Peyer's patch (tissue), 4 donors: ENCODE results near the gene HMOX1. TPM values are rescaled to one million over a fixed set of nuclear protein-coding genes. Genes with fewer than 3 reads are reported as not detected.
A peak's percentile ranks its signal among the peaks of the same experiment; 100 is the strongest.

Experiments
- DNase-seq, 3 donors: peaks; one replicate each; pipeline ENCODE4 v3.0.0-alpha.2; 2017 to 2019
- H3K27ac ChIP-seq, 4 donors: fragments of 200-600 bp; sonication (generic); one replicate each; pipeline ENCODE4 v1.5.1; 2016 to 2019
- H3K27me3 ChIP-seq, 2 donors: fragments of 200-600 bp; sonication (generic); one replicate each; pipeline ENCODE4 v1.5.1; 2019
- H3K36me3 ChIP-seq, 3 donors: fragments of 200-600 bp; sonication (generic); one replicate each; pipeline ENCODE4 v1.5.1; 2016 to 2019
- H3K4me1 ChIP-seq, 4 donors: fragments of 200-600 bp; sonication (generic); one replicate each; pipeline ENCODE4 v1.5.1; 2016 to 2019
- H3K4me3 ChIP-seq, 4 donors: fragments of 200-600 bp; sonication (generic); 1 replicate in 3 of 4; 2 replicates in 1 of 4; pipeline ENCODE4 v1.5.1; 2016 to 2019; ENCODE audit warnings: mild to moderate bottlenecking in 1 of 4
- H3K9me3 ChIP-seq, 4 donors: fragments of 200-600 bp; sonication (generic); one replicate each; pipeline ENCODE4 v1.5.1; 2016 to 2019; ENCODE audit warnings: mild to moderate bottlenecking in 1 of 4
- POLR2A ChIP-seq, 2 donors: fragments of 450-650 bp; IDR thresholded peaks; one replicate each; pipeline ENCODE4 v1.5.1; 2017; ENCODE audit warnings: antibody characterized with exemption in 2 of 2, mild to moderate bottlenecking in 2 of 2, moderate library complexity in 2 of 2
- total RNA-seq, 4 donors: library from RNA; depleted of rRNA; stranded (reverse); fragments of >200 nt; gene quantifications; one replicate each; pipeline ENCODE4 v1.1.0, GENCODE V29; 2016
- TF ChIP-seq, protein P1 (sequence below), 6 experiments: fragments of 450-650 bp in 4 of 6; fragments of 200-600 bp in 2 of 6; sonication (generic) in 1 of 6; IDR thresholded peaks; one replicate each; pipeline ENCODE4 v1.5.1; 2017 to 2019; ENCODE audit warnings: antibody characterized with exemption in 6 of 6, mild to moderate bottlenecking in 3 of 6, moderate library complexity in 1 of 6

The HMOX1 gene
- total RNA-seq, 4 donors from 2014 or later, result 27.2 to 64.5 (median 46.7) TPM

DNA sequence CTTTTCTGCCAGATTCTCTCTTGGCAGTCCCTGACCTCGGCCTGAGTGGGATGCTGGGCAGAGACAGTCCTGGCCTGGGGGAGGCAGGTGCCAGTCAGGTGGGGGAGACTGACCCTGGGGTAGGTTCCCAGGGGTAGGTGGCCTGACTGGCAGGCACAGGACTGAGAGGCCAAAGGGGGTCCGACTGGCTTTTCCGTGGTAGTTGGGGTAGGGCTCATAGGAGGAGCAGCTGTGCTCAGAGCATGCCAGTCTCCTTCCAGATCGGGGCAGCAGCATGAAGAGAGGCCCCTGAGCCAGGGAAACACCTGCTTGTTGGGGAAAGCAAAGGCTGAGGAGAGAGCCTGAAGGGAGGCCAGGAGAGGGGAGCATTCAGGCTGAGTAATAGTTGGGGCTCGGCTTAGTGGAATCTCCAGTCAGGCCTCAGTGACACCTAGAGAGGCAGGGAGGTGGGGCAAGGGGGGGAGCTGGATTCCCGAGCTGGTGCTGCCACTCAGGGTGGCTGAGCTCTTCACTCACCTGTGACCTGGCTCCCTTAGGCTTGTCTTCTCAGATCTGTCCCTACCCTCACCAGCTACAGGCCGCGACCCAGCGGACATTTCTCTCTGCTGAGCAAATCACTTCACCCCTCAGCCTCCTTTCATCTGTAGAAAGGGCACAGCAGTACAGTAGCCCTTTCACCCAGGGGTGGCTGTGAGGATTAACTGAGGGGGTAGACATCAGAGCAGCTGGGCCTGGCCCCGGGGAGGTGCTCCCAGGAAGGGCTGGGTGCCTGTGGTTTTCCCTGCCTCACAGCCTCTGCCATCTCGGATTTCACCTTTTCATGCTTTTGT is 45.3 kb downstream of the HMOX1 start:
- TF ChIP-seq, protein P1, sequence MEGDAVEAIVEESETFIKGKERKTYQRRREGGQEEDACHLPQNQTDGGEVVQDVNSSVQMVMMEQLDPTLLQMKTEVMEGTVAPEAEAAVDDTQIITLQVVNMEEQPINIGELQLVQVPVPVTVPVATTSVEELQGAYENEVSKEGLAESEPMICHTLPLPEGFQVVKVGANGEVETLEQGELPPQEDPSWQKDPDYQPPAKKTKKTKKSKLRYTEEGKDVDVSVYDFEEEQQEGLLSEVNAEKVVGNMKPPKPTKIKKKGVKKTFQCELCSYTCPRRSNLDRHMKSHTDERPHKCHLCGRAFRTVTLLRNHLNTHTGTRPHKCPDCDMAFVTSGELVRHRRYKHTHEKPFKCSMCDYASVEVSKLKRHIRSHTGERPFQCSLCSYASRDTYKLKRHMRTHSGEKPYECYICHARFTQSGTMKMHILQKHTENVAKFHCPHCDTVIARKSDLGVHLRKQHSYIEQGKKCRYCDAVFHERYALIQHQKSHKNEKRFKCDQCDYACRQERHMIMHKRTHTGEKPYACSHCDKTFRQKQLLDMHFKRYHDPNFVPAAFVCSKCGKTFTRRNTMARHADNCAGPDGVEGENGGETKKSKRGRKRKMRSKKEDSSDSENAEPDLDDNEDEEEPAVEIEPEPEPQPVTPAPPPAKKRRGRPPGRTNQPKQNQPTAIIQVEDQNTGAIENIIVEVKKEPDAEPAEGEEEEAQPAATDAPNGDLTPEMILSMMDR (IDR thresholded peaks at IDR 0.05), result no peak
- TF ChIP-seq POLR2A (IDR thresholded peaks at IDR 0.05), result no peak
- Histone ChIP-seq H3K4me3 (no peak overlapping the region), H3K36me3 (peaks cover 0 to 34% (median 0%) of the 10 kb centered on the region in 3 donors), H3K27ac (no peak overlapping the region), H3K4me1 (peaks cover 0 to 3% (median 0%) of the 10 kb centered on the region in 4 donors), H3K27me3 (no peaks in the 10 kb centered on the region), H3K9me3 (no peaks in the 10 kb centered on the region)
- DNase-seq, result no peak

DNA sequence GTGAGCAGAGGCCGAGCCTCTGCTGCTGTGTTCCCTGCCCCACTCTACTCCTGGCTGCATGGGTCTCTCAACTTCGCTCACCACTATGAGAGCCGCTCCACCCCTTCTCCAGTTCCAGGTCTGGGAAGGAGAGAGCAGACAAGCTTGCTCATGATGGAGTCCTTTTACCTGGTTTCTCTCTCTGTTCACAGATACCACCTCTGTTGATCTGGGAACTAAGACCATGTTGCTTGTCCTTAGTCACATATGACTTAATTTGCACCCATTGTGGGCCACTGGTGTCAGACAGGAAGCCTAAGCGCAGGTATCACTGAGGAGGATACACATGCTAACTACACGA is 45.9 kb downstream of the HMOX1 start:
- TF ChIP-seq, protein P1 (IDR thresholded peaks at IDR 0.05), result no peak
- TF ChIP-seq POLR2A (IDR thresholded peaks at IDR 0.05), result no peak
- Histone ChIP-seq H3K4me3 (no peak overlapping the region), H3K4me1 (peaks cover 0 to 9% (median 0%) of the 10 kb centered on the region in 4 donors), H3K36me3 (peaks cover 0 to 28% (median 0%) of the 10 kb centered on the region in 3 donors), H3K9me3 (no peaks in the 10 kb centered on the region), H3K27ac (no peak overlapping the region), H3K27me3 (no peaks in the 10 kb centered on the region)
- no peak for DNase-seq

DNA sequence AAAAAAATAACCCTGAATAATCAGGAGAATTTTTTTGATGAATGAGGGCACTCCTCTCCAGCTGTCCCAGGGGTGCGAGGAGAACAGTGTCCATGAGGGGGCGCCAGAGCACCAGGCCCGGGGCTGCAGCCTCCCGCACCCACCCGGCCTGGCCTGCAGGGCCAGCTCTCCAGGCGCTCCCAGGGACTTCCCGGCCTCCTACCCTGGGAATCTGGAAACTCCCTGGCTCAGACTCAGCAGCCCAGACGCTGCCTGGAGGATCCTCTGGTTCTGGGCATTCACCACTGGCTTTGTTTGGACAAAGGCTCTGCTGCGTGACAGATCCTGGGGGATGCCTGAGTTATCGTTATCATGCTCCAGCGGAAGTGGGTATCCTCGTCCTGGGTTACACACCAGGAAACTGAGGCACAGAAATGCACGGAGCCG is 50.0 kb downstream of the HMOX1 start:
- H3K27me3 ChIP-seq, result no peaks in the 10 kb centered on the region
- TF ChIP-seq, protein P1 (IDR thresholded peaks at IDR 0.05), result peak; percentile 71 to 98 (median 95)
- no peak for TF ChIP-seq POLR2A (IDR thresholded peaks at IDR 0.05)
- peak; percentile 63 to 91 (median 90) for DNase-seq
- H3K9me3 ChIP-seq, result peaks cover 0 to 12% (median 5%) of the 10 kb centered on the region in 4 donors
- H3K4me1 ChIP-seq, result peaks cover 0 to 9% (median 0%) of the 10 kb centered on the region in 4 donors
- H3K4me3 ChIP-seq, result no peak overlapping the region
- peak overlapping the region in 3 of 4 donors; percentile 3 to 29 (median 14) for H3K27ac ChIP-seq
- H3K36me3 ChIP-seq, result no peaks in the 10 kb centered on the region

DNA sequence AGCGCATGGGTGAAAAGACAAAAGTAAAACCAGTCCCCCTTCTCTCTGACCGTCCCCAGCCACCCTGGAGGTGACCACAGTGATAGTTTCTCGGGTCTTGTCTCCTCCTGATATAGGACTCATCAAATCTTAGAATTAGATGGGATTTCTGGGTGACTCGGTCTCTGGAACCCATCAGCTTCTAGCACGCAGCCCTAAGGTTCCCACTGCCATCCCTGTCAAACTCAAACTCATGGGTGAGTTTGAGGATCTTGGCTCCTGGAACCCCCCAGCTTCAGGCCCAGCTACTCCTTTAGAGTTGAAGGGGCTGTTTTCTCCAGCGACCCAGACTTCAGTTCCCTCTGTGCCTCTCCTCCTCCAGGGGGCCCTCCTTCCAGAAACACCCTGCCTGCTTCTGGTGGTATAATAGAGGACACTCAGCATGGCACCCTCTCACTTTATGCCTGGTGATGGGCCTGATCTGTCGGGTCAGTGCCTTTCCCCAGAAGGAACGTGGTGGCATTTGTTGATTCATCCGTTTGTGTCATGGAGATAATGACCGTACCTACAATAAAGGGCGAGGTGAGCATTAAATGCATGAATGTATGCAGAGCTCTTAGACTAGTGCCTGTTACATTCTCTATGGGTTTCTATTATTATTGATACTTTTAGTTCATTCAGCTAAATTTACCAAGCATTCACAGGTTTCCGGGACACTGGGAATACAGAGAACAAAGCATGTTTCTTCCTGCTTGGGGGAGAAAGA is 50.8 kb downstream of the HMOX1 start:
- Histone ChIP-seq H3K27ac (peak overlapping the region in 3 of 4 donors; percentile 3 to 29 (median 14)), H3K27me3 (no peaks in the 10 kb centered on the region), H3K36me3 (no peaks in the 10 kb centered on the region)

DNA sequence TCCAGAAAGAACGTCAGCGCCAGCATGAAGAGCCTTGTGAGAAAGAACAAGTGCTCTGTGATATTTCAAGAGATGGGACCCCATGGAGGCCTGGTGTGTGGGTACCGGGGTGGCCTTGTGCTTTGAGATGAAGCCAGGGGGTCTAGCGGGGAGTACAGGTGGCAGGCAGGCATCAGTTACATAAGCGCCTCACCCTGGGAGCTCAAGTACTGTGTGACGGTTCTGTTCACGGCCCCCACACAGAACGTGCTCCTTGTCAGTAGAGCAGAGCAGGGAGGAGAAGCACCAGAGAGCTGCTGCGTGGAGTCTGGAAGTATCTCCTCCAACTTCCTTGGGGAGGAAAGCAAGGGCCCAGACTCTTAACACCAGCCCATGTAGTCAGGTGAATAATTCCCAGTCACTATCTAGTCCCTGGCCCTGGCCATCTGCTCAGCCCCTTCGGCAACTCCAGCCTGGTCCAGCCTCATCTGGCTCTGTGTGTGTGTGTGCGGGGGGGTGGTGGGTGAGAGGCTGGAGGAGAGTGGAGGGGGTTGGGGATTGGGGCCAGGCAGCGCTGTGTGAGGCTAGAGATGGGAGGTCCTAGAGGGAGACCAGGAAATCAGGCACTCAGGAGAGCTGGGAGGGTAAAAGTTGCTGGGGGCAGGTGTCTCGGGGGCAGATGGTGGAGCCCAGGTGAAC is 51.5 kb downstream of the HMOX1 start:
- peaks cover 0 to 9% (median 0%) of the 10 kb centered on the region in 4 donors for H3K4me1 ChIP-seq
- no peak overlapping the region for H3K27ac ChIP-seq
- H3K4me3 ChIP-seq, result no peak overlapping the region
- DNase-seq, result no peak
- TF ChIP-seq POLR2A (IDR thresholded peaks at IDR 0.05), result no peak
- TF ChIP-seq, protein P1 (IDR thresholded peaks at IDR 0.05), result no peak
- no peaks in the 10 kb centered on the region for H3K27me3 ChIP-seq
- H3K9me3 ChIP-seq, result peaks cover 0 to 12% (median 5%) of the 10 kb centered on the region in 4 donors
- H3K36me3 ChIP-seq, result no peaks in the 10 kb centered on the region

More for the DNA sequence above, 50.8 kb downstream of the HMOX1 start:
- Histone ChIP-seq H3K9me3 (peaks cover 0 to 12% (median 5%) of the 10 kb centered on the region in 4 donors), H3K4me3 (no peak overlapping the region), H3K4me1 (peaks cover 0 to 9% (median 0%) of the 10 kb centered on the region in 4 donors)
- no peak for TF ChIP-seq POLR2A (IDR thresholded peaks at IDR 0.05)
- TF ChIP-seq, protein P1 (IDR thresholded peaks at IDR 0.05), result no peak
- no peak for DNase-seq
